Activated CD4-positive, alpha-beta T cell treated with anti-CD3 and anti-CD28 coated beads, Interleukin-2, amount 50 U/mL, for 24 hours (primary cell): Measurements from ENCODE around the gene PREP.
"Not testable (repeated sequence)": the region's sequence is repeated elsewhere in the genome, so short reads cannot be mapped to it uniquely, and the experiment has no call there.

Experiments used
- DNase-seq, 2 donors: peaks; one replicate each; pipeline ENCODE4 v3.0.0-alpha.2; 2020; ENCODE audit warnings: low read depth in 1 of 2, low spot score in 1 of 2

Gene PREP

GRCh38 chr6:105345506-105345905, 57.4 kb downstream of the PREP start:
- DNase-seq: no peak

GRCh38 chr6:105344881-105345370, 58.0 kb downstream of the PREP start:
- no peak for DNase-seq

GRCh38 chr6:105338350-105338983, 64.4 kb downstream of the PREP start:
- not testable (repeated sequence) for DNase-seq

GRCh38 chr6:105336986-105337385, 65.9 kb downstream of the PREP start:
- no peak for DNase-seq

GRCh38 chr6:105332576-105332975, 70.3 kb downstream of the PREP start:
- DNase-seq: no peak

- no peak for DNase-seq
Measured at GRCh38 chr6:105331927-105332326, 71.0 kb downstream of the PREP start.

- no peak for DNase-seq
Measured at GRCh38 chr6:105330913-105331312, 72.0 kb downstream of the PREP start.

- no peak for DNase-seq
Measured at GRCh38 chr6:105330364-105330763, 72.5 kb downstream of the PREP start.

GRCh38 chr6:105326833-105327770, 75.8 kb downstream of the PREP start:
- DNase-seq: no peak

- no peak for DNase-seq
Measured at GRCh38 chr6:105326216-105326615, 76.7 kb downstream of the PREP start.

- DNase-seq: no peak
Measured at GRCh38 chr6:105324386-105324950, 78.4 kb downstream of the PREP start.

GRCh38 chr6:105322499-105323225, 80.2 kb downstream of the PREP start:
- no peak for DNase-seq

GRCh38 chr6:105321728-105322127, 81.2 kb downstream of the PREP start:
- no peak for DNase-seq

GRCh38 chr6:105321207-105321606, 81.7 kb downstream of the PREP start:
- no peak for DNase-seq

GRCh38 chr6:105320765-105321164, 82.1 kb downstream of the PREP start:
- no peak for DNase-seq

GRCh38 chr6:105320271-105320670, 82.6 kb downstream of the PREP start:
- DNase-seq: no peak

GRCh38 chr6:105319331-105319730, 83.6 kb downstream of the PREP start:
- no peak for DNase-seq

GRCh38 chr6:105318660-105319059, 84.2 kb downstream of the PREP start:
- DNase-seq: no peak

GRCh38 chr6:105317607-105318533, 85.0 kb downstream of the PREP start:
- DNase-seq: no peak

- no peak for DNase-seq
Measured at GRCh38 chr6:105313211-105313610, 89.7 kb downstream of the PREP start.
